Measurements from ENCODE around the gene KRTAP10-4.

KRTAP10-4 gene

GRCh38 chr21:44539046-44539445 is 34.5 kb upstream of the KRTAP10-4 start:
- H3K4me1 ChIP-seq (ENCODE audit: control insufficient read depth, low read length) = no peaks in the 10 kb centered on the region

GRCh38 chr21:44539991-44540666 is 33.4 kb upstream of the KRTAP10-4 start, which contains the start of gene KRTAP10-1:
KRTAP10-1 (minus strand) TSS chr21:44540195; CDS start chr21:44540150, 45 bp downstream.
- H3K4me1 ChIP-seq (ENCODE audit: control insufficient read depth, low read length) = no peaks in the 10 kb centered on the region
- no peaks in the 10 kb centered on the region for H3K9me3 ChIP-seq (ENCODE audit: control insufficient read depth, insufficient read depth, low read length)
- H4K20me1 ChIP-seq (ENCODE audit: control insufficient read depth, insufficient read depth, low read depth, low read length) = no peaks in the 10 kb centered on the region
- H3F3A ChIP-seq (ENCODE audit: control insufficient read depth, insufficient read depth) = no peaks in the 10 kb centered on the region
- peaks cover 11% of the 10 kb centered on the region; the same call in 1 of the 2 replicates for H3K27me3 ChIP-seq (ENCODE audit: control insufficient read depth, low read length)
- H3K9me2 ChIP-seq (replicated peaks; ENCODE audit: control insufficient read depth, low read length) = no peaks in the 10 kb centered on the region
- H3K4me3 ChIP-seq (ENCODE audit: low read length) = no peak within 1 kb of the TSS
- no peaks in the 10 kb centered on the region for H3K79me2 ChIP-seq (ENCODE audit: control insufficient read depth, low read length)
- no peak within 1 kb of the TSS for H3K4me2 ChIP-seq (ENCODE audit: low read length)
- H3K27ac ChIP-seq (ENCODE audit: low read depth, low read length) = no peak within 1 kb of the TSS
- H3K36me3 ChIP-seq (ENCODE audit: control insufficient read depth, low read length) = no peaks in the 10 kb centered on the region
- TF ChIP-seq EZH2phosphoT487 (IDR thresholded peaks at IDR 0.05; ENCODE audit: borderline replicate concordance, low read length) = no peak
- TF ChIP-seq CTCF (IDR thresholded peaks at IDR 0.05; ENCODE audit: low read depth, low read length, poor library complexity, severe bottlenecking) = no peak

More at GRCh38 chr21:44539046-44539445, 34.5 kb upstream of the KRTAP10-4 start:
- no peak overlapping the region for H3K27ac ChIP-seq (ENCODE audit: low read depth, low read length)
- peaks cover 11% of the 10 kb centered on the region; the same call in 1 of the 2 replicates for H3K27me3 ChIP-seq (ENCODE audit: control insufficient read depth, low read length)
- H3K4me3 ChIP-seq (ENCODE audit: low read length) = no peak overlapping the region
- H3K9me3 ChIP-seq (ENCODE audit: control insufficient read depth, insufficient read depth, low read length) = no peaks in the 10 kb centered on the region
- H3K36me3 ChIP-seq (ENCODE audit: control insufficient read depth, low read length) = no peaks in the 10 kb centered on the region
- no peak overlapping the region for H3K4me2 ChIP-seq (ENCODE audit: low read length)
- H3F3A ChIP-seq (ENCODE audit: control insufficient read depth, insufficient read depth) = no peaks in the 10 kb centered on the region
- no peaks in the 10 kb centered on the region for H3K79me2 ChIP-seq (ENCODE audit: control insufficient read depth, low read length)
- no peaks in the 10 kb centered on the region for H3K9me2 ChIP-seq (replicated peaks; ENCODE audit: control insufficient read depth, low read length)
- H4K20me1 ChIP-seq (ENCODE audit: control insufficient read depth, insufficient read depth, low read depth, low read length) = no peaks in the 10 kb centered on the region
- TF ChIP-seq CTCF (IDR thresholded peaks at IDR 0.05; ENCODE audit: low read depth, low read length, poor library complexity, severe bottlenecking) = no peak
- TF ChIP-seq EZH2phosphoT487 (IDR thresholded peaks at IDR 0.05; ENCODE audit: borderline replicate concordance, low read length) = no peak

- H3K9me2 ChIP-seq (replicated peaks; ENCODE audit: control insufficient read depth, low read length) = no peaks in the 10 kb centered on the region
- H3K4me3 ChIP-seq (ENCODE audit: low read length) = no peak overlapping the region
- H3K4me2 ChIP-seq (ENCODE audit: low read length) = no peak overlapping the region
- no peak for TF ChIP-seq CTCF (IDR thresholded peaks at IDR 0.05; ENCODE audit: low read depth, low read length, poor library complexity, severe bottlenecking)
- no peak for TF ChIP-seq EZH2phosphoT487 (IDR thresholded peaks at IDR 0.05; ENCODE audit: borderline replicate concordance, low read length)
- peaks cover 11% of the 10 kb centered on the region; the same call in 1 of the 2 replicates for H3K27me3 ChIP-seq (ENCODE audit: control insufficient read depth, low read length)
- no peak overlapping the region for H3K27ac ChIP-seq (ENCODE audit: low read depth, low read length)
- no peaks in the 10 kb centered on the region for H3K36me3 ChIP-seq (ENCODE audit: control insufficient read depth, low read length)
- no peaks in the 10 kb centered on the region for H3K9me3 ChIP-seq (ENCODE audit: control insufficient read depth, insufficient read depth, low read length)
- H4K20me1 ChIP-seq (ENCODE audit: control insufficient read depth, insufficient read depth, low read depth, low read length) = no peaks in the 10 kb centered on the region
- H3K79me2 ChIP-seq (ENCODE audit: control insufficient read depth, low read length) = no peaks in the 10 kb centered on the region
- no peaks in the 10 kb centered on the region for H3K4me1 ChIP-seq (ENCODE audit: control insufficient read depth, low read length)
- no peaks in the 10 kb centered on the region for H3F3A ChIP-seq (ENCODE audit: control insufficient read depth, insufficient read depth)
Observed at GRCh38 chr21:44540741-44541288, 32.7 kb upstream of the KRTAP10-4 start.
